ENCODE measurements around the gene SH3D19. TPM values are rescaled to one million over a fixed set of nuclear protein-coding genes. Genes with fewer than 3 reads are reported as not detected.

SH3D19 gene
- total RNA-seq, 1 donor from 2014 or later: 32.0 TPM

- no peaks in the 10 kb centered on the region for H3K9me3 Mint-ChIP-seq (ENCODE audit: low read depth)
- DNase-seq (ENCODE audit: low spot score): no peak
- no peaks in the 10 kb centered on the region for H3K27me3 Mint-ChIP-seq (ENCODE audit: low read depth)
- peaks cover 35% of the 10 kb centered on the region for H3K4me1 Mint-ChIP-seq (ENCODE audit: low read depth)
- no peak for TF ChIP-seq CTCF (IDR thresholded peaks at IDR 0.05)
- H3K4me3 Mint-ChIP-seq (ENCODE audit: unreplicated experiment): no peak overlapping the region
- no peak overlapping the region for H3K27ac Mint-ChIP-seq (ENCODE audit: unreplicated experiment)
- H3K36me3 Mint-ChIP-seq (ENCODE audit: low read depth): peaks cover 2% of the 10 kb centered on the region
Observed at GRCh38 chr4:151207868-151208267, 117.5 kb downstream of the SH3D19 start.

DNA sequence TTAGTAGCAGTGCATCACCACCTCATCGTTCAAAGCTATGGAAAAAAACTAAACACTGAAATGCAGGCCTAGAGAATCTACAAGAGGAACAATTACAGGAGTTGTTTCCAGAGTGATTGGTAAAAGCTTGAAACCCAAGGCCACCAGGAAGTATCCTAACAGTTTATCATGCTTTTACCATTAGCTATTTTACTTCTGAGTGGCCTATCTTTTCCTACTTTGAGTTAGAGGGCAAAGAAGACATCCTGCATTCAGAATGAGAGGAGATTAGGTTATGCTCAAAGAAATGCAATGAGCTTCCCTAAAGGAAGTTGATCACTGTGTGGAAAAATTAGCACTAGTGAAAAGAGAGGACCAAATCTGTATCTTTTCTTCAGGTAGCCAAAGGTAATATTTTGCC is 118.2 kb downstream of the SH3D19 start:
- Mint-ChIP-seq H3K4me3 (ENCODE audit: unreplicated experiment) (no peak overlapping the region), H3K36me3 (ENCODE audit: low read depth) (no peaks in the 10 kb centered on the region), H3K9me3 (ENCODE audit: low read depth) (no peaks in the 10 kb centered on the region), H3K27me3 (ENCODE audit: low read depth) (no peaks in the 10 kb centered on the region), H3K27ac (ENCODE audit: unreplicated experiment) (no peak overlapping the region), H3K4me1 (ENCODE audit: low read depth) (peaks cover 42% of the 10 kb centered on the region)
- no peak for TF ChIP-seq CTCF (IDR thresholded peaks at IDR 0.05)
- no peak for DNase-seq (ENCODE audit: low spot score)

DNA sequence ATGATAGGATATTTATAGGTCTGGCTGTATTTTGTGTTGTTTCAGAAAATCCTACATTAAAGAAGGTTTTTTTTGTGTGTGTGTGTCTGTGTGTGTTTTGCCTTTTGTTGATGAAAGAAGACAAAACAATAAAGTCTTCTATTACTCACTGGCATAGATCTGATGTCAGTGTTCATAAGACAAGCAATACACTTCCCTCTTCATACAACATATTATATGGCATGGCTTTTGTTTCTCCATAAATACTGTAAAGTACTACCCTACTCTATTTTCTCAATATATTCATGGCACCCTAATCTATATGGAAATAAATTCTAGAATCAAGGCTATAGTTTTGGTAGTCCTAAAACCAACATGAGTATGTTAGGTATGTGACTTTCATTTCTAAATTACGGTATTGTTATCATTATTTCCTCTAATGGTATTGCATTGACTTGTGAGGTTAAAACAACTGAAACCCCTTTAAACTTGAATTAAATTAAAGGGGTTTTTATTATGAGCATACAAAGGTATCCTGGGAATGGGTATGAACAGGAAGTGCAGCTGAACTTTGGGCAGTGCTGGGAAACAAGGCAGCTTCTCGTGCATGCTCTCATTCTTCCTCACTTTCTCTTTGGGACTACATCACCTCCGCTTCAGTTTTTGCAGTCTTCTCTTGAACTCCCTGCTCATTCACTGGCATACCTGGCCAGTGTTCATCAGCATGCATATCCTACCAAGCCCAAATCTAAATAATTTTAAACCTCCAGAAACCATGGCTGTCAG is 119.0 kb downstream of the SH3D19 start:
- H3K9me3 Mint-ChIP-seq (ENCODE audit: low read depth): no peaks in the 10 kb centered on the region
- no peak for TF ChIP-seq CTCF (IDR thresholded peaks at IDR 0.05)
- no peak overlapping the region for H3K27ac Mint-ChIP-seq (ENCODE audit: unreplicated experiment)
- H3K36me3 Mint-ChIP-seq (ENCODE audit: low read depth): no peaks in the 10 kb centered on the region
- no peak overlapping the region for H3K4me3 Mint-ChIP-seq (ENCODE audit: unreplicated experiment)
- H3K27me3 Mint-ChIP-seq (ENCODE audit: low read depth): no peaks in the 10 kb centered on the region
- DNase-seq (ENCODE audit: low spot score): no peak
- peaks cover 43% of the 10 kb centered on the region for H3K4me1 Mint-ChIP-seq (ENCODE audit: low read depth)

DNA sequence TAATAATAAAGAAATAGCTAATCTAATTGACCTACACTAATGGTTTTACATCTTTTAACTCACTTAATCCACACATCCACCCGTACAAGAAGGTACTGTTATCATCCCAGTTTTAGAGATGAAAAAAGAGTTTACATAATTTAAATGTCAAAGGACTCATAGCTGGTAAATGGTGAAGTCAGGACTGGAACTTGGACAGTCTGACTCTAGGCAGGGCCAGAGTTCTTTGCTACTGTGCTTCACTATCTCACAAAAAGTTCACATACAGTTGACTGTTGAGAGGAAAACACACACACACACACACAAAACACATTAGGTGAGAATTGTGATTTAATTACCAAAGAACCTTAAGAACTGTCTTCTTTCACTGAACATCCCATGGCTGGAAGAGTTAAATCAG is 119.7 kb downstream of the SH3D19 start:
- no peak for TF ChIP-seq CTCF (IDR thresholded peaks at IDR 0.05)
- DNase-seq (ENCODE audit: low spot score): no peak
- no peaks in the 10 kb centered on the region for H3K27me3 Mint-ChIP-seq (ENCODE audit: low read depth)
- H3K4me1 Mint-ChIP-seq (ENCODE audit: low read depth): peaks cover 45% of the 10 kb centered on the region
- no peaks in the 10 kb centered on the region for H3K36me3 Mint-ChIP-seq (ENCODE audit: low read depth)
- H3K9me3 Mint-ChIP-seq (ENCODE audit: low read depth): no peaks in the 10 kb centered on the region
- no peak overlapping the region for H3K27ac Mint-ChIP-seq (ENCODE audit: unreplicated experiment)
- no peak overlapping the region for H3K4me3 Mint-ChIP-seq (ENCODE audit: unreplicated experiment)

DNA sequence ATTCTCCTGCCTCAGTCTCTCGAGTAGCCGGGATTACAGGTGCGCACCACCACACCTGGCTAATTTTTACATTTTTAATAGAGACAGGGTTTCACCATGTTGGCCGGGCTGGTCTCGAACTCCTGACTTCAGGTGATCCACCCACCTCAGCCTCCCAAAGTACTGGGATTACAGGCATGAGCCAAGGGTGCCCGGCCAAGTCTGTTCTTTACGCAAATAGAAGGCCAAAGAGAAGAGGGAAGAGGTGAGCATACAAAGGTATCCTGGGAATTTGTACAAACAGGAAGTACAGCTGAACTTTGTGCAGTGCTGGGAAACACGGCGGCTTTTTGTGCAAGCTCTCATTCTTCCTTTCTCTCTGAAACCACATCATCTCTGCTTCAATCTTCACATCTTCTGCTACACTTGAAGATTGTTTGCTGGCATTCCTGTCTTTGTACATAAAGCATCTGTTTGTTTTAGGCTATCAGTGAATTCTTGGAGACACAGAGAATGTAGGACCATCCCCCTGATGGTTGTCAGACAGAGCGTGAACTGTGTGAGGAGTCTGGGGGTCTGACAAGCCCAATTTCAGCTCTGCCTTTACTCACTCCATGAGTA is 120.4 kb downstream of the SH3D19 start:
- peaks cover 45% of the 10 kb centered on the region for H3K4me1 Mint-ChIP-seq (ENCODE audit: low read depth)
- no peak for DNase-seq (ENCODE audit: low spot score)
- H3K27ac Mint-ChIP-seq (ENCODE audit: unreplicated experiment): peak overlapping the region; percentile 49
- no peak for TF ChIP-seq CTCF (IDR thresholded peaks at IDR 0.05)
- no peaks in the 10 kb centered on the region for H3K27me3 Mint-ChIP-seq (ENCODE audit: low read depth)
- H3K4me3 Mint-ChIP-seq (ENCODE audit: unreplicated experiment): no peak overlapping the region
- no peaks in the 10 kb centered on the region for H3K36me3 Mint-ChIP-seq (ENCODE audit: low read depth)
- H3K9me3 Mint-ChIP-seq (ENCODE audit: low read depth): no peaks in the 10 kb centered on the region
